ENCODE results near the gene PRPF31.

The PRPF31 gene

DNA sequence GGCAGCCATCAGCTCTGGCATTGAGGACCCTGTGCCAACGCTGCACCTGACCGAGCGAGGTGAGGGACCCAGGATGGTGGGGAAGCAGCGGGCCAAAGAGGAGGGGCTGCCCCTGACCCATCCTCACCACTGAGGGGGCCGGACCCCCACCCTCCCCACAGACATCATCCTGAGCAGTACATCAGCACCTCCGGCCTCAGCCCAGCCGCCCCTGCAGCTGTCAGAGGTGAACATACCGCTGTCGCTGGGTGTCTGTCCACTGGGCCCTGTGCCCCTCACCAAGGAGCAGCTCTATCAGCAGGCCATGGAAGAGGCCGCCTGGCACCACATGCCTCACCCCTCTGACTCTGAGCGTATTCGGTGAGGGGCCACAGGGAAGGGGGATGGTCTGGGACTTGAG is 36.7 kb downstream of the PRPF31 start:
- DNase-seq (ENCODE audit: low read depth): no peak
- no peak overlapping the region for H3K4me3 ChIP-seq (ENCODE audit: low read depth, low read length)
- TF ChIP-seq, protein P1, sequence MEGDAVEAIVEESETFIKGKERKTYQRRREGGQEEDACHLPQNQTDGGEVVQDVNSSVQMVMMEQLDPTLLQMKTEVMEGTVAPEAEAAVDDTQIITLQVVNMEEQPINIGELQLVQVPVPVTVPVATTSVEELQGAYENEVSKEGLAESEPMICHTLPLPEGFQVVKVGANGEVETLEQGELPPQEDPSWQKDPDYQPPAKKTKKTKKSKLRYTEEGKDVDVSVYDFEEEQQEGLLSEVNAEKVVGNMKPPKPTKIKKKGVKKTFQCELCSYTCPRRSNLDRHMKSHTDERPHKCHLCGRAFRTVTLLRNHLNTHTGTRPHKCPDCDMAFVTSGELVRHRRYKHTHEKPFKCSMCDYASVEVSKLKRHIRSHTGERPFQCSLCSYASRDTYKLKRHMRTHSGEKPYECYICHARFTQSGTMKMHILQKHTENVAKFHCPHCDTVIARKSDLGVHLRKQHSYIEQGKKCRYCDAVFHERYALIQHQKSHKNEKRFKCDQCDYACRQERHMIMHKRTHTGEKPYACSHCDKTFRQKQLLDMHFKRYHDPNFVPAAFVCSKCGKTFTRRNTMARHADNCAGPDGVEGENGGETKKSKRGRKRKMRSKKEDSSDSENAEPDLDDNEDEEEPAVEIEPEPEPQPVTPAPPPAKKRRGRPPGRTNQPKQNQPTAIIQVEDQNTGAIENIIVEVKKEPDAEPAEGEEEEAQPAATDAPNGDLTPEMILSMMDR (IDR thresholded peaks at IDR 0.05; ENCODE audit: low read depth, low read length, missing control alignments): no peak

DNA sequence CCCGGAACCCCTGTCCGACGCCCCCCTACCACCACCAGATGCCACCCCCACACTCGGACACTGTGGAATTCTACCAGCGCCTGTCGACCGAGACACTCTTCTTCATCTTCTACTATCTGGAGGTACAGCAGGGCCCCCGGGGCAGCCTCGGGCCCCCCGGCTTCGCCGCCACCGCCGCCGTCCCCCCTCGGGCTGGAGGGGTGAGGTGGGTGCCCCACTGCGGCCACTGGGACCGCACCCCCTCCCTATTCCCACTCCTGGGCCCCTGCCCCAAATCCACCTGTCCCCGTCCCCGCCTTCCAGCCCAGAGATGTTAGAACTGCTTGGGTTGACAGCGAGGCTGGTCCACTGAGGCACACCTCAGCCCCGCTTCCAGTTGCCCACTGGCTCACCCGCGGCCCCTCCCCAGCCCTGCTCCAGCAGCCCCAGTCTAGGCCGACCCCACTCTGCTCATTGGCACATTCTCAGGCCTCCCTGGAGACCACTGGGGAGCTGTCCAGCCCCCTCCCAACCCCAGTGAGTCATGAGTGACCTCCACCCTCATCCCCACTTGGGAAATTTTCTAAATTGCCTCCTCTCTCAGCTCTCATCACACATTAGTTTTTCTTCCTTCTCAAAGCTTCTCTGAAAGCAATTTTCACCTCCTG is 37.4 kb downstream of the PRPF31 start:
- no peak for DNase-seq (ENCODE audit: low read depth)
- TF ChIP-seq, protein P1 (IDR thresholded peaks at IDR 0.05; ENCODE audit: low read depth, low read length, missing control alignments): no peak
- H3K4me3 ChIP-seq (ENCODE audit: low read depth, low read length): no peak overlapping the region

GRCh38 chr19:54153731-54154326 is 38.3 kb downstream of the PRPF31 start:
- TF ChIP-seq, protein P1 (IDR thresholded peaks at IDR 0.05; ENCODE audit: low read depth, low read length, missing control alignments): no peak
- H3K4me3 ChIP-seq (ENCODE audit: low read depth, low read length): no peak overlapping the region
- no peak for DNase-seq (ENCODE audit: low read depth)

GRCh38 chr19:54154603-54155345 is 39.2 kb downstream of the PRPF31 start:
- DNase-seq (ENCODE audit: low read depth): no peak
- TF ChIP-seq, protein P1 (IDR thresholded peaks at IDR 0.05; ENCODE audit: low read depth, low read length, missing control alignments): no peak
- H3K4me3 ChIP-seq (ENCODE audit: low read depth, low read length): no peak overlapping the region

- no peak for DNase-seq (ENCODE audit: low read depth)
- no peak overlapping the region for H3K4me3 ChIP-seq (ENCODE audit: low read depth, low read length)
- TF ChIP-seq, protein P1 (IDR thresholded peaks at IDR 0.05; ENCODE audit: low read depth, low read length, missing control alignments): no peak
These were observed 40.1 kb downstream of the PRPF31 start for GRCh38 chr19:54155694-54156093.

DNA sequence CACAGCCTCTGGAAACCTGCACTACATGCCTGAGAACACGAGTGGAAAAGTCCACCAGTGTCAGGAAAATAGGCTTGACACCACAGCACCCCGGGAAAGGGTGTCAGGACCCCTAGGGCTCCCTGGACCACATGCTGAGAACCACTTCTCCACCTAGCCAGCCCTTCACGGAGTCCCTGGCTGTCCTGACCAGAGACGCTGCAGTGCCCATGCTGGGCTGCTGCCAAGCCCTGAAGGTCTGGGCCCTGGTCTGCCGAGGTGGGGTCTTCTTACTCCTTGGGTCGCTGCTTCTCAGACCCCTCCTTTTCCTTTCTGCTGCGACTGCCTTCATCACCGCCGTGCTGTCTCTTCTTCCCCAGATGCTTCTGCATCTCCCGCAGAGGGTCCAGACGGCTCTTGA is 40.9 kb downstream of the PRPF31 start:
- H3K4me3 ChIP-seq (ENCODE audit: low read depth, low read length): no peak overlapping the region
- TF ChIP-seq, protein P1 (IDR thresholded peaks at IDR 0.05; ENCODE audit: low read depth, low read length, missing control alignments): no peak
- no peak for DNase-seq (ENCODE audit: low read depth)

All from GM12864 (cell line).